GM23338 (cell line): Measurements from ENCODE around the gene TLE6. TPM values are rescaled to one million over a fixed set of nuclear protein-coding genes. Genes with fewer than 3 reads are reported as not detected.

Source experiments
- ATAC-seq: fragments of 200-7000 bp; cut with Tn5 transposase; 3 replicates; pipeline ENCODE4 v1.9.1; 2020
- DNase-seq: peaks from one replicate; pipeline ENCODE4 v3.0.0-alpha.2; 2015; ENCODE audit warnings: low spot score
- H2AFZ ChIP-seq: fragments of 200-600 bp; sonication (generic); 2 replicates; pipeline ENCODE4 v1.8.0; 2016; ENCODE audit warnings: antibody characterized with exemption, mild to moderate bottlenecking, moderate library complexity
- H3F3A ChIP-seq: fragments of 200-600 bp; sonication (generic); replicated peaks from 2 replicates; pipeline ENCODE4 v1.8.0; 2017; ENCODE audit warnings: antibody characterized with exemption, mixed run types, low read depth
- H3K27ac ChIP-seq: fragments of 200-600 bp; sonication (generic); 2 replicates; pipeline ENCODE4 v1.6.1; 2016; ENCODE audit warnings: low read depth
- H3K27me3 ChIP-seq: fragments of 200-600 bp; sonication (generic); 2 replicates; pipeline ENCODE4 v1.8.0; 2016; ENCODE audit warnings: mild to moderate bottlenecking, mixed run types, moderate library complexity; ENCODE audit not compliant: insufficient read depth
- H3K36me3 ChIP-seq: fragments of 200-600 bp; sonication (generic); 2 replicates; pipeline ENCODE4 v1.8.0; 2016; ENCODE audit warnings: mild to moderate bottlenecking; ENCODE audit not compliant: insufficient read depth
- H3K4me1 ChIP-seq: fragments of 200-600 bp; sonication (generic); 2 replicates; pipeline ENCODE4 v1.8.0; 2016; ENCODE audit warnings: mild to moderate bottlenecking, moderate library complexity; ENCODE audit not compliant: insufficient read depth
- H3K4me2 ChIP-seq: fragments of 200-600 bp; sonication (generic); 2 replicates; pipeline ENCODE4 v1.7.1; 2017; ENCODE audit warnings: mixed run types
- H3K4me3 ChIP-seq: fragments of 200-600 bp; sonication (generic); 2 replicates; pipeline ENCODE4 v1.6.1; 2016; ENCODE audit warnings: mixed run types
- H3K79me2 ChIP-seq: fragments of 200-600 bp; sonication (generic); replicated peaks from 2 replicates; pipeline ENCODE4 v1.8.0; 2017; ENCODE audit warnings: mild to moderate bottlenecking; ENCODE audit not compliant: insufficient read depth
- H3K9me2 ChIP-seq: fragments of 200-600 bp; sonication (generic); 2 replicates; pipeline ENCODE4 v1.8.0; 2017; ENCODE audit not compliant: insufficient read depth
- H4K20me1 ChIP-seq: fragments of 200-600 bp; sonication (generic); replicated peaks from 2 replicates; pipeline ENCODE4 v1.8.0; 2017; ENCODE audit warnings: mild to moderate bottlenecking; ENCODE audit not compliant: insufficient read depth
- H3K27ac Mint-ChIP-seq: 2 replicates; pipeline ENCODE4 v1.8.0; 2020; ENCODE audit warnings: inconsistent platforms, mild to moderate bottlenecking, moderate library complexity, mixed read lengths
- H3K27me3 Mint-ChIP-seq: 3 replicates; pipeline ENCODE4 v1.8.0; 2022; ENCODE audit warnings: low read depth, mild to moderate bottlenecking, moderate library complexity, mixed read lengths, inconsistent platforms; ENCODE audit not compliant: insufficient read depth, poor library complexity
- H3K36me3 Mint-ChIP-seq: 3 replicates; pipeline ENCODE4 v1.8.0; 2021; ENCODE audit warnings: low read depth, mild to moderate bottlenecking, inconsistent platforms, moderate library complexity, mixed read lengths
- H3K4me1 Mint-ChIP-seq: 3 replicates; pipeline ENCODE4 v1.8.0; 2020; ENCODE audit warnings: mild to moderate bottlenecking, inconsistent platforms, mixed read lengths
- H3K4me3 Mint-ChIP-seq: 3 replicates; pipeline ENCODE4 v1.8.0; 2021; ENCODE audit warnings: moderate library complexity, mild to moderate bottlenecking, inconsistent platforms, mixed read lengths
- H3K9me3 Mint-ChIP-seq: 3 replicates; pipeline ENCODE4 v1.8.0; 2020; ENCODE audit warnings: moderate library complexity, mild to moderate bottlenecking, inconsistent platforms, mixed read lengths
- EZH2 ChIP-seq: fragments of 200-600 bp; sonication (generic); IDR thresholded peaks from one replicate; pipeline ENCODE4 v1.8.0; 2017; ENCODE audit warnings: antibody characterized with exemption, mild to moderate bottlenecking, low read depth; ENCODE audit not compliant: unreplicated experiment
- EZH2phosphoT487 ChIP-seq: fragments of 200-600 bp; sonication (generic); IDR thresholded peaks from one replicate; pipeline ENCODE4 v1.8.1; 2018; ENCODE audit warnings: antibody characterized with exemption; ENCODE audit not compliant: unreplicated experiment
- NANOG ChIP-seq: IDR thresholded peaks from 2 replicates; pipeline ENCODE4 v1.6.1; 2016; ENCODE audit warnings: antibody characterized with exemption, borderline replicate concordance
- ZNF114 ChIP-seq: fragments of 250-450 bp; sonication (Bioruptor Pico); IDR thresholded peaks from 2 replicates; pipeline ENCODE4 v1.5.0; 2020; ENCODE audit warnings: mild to moderate bottlenecking, moderate library complexity
- ZNF462 ChIP-seq: fragments of 250-450 bp; sonication (Bioruptor Pico); IDR thresholded peaks from 2 replicates; pipeline ENCODE4 v1.5.0; 2020; ENCODE audit warnings: mild to moderate bottlenecking, moderate library complexity
- polyA plus RNA-seq: library from polyadenylated mRNA; unstranded; fragments of >200 nt; fragmentation: Nextera tagmentation; extraction: Ambion mirVana; gene quantifications from 2 replicates; pipeline ENCODE4 v1.2.1, GENCODE V29; 2016
- total RNA-seq: library from RNA; depleted of rRNA; stranded (reverse); fragments of >200 nt; shearing (Covaris generic); gene quantifications from 2 replicates; pipeline ENCODE4 v1.2.3, GENCODE V29; 2014
- TF ChIP-seq, protein P1 (sequence below): IDR thresholded peaks from one replicate; pipeline ENCODE4 v1.6.1; 2018; ENCODE audit warnings: antibody characterized with exemption; ENCODE audit not compliant: unreplicated experiment

Gene TLE6
- total and polyA plus RNA-seq, 2 experiments from 2014 or later = 2.4 TPM

DNA sequence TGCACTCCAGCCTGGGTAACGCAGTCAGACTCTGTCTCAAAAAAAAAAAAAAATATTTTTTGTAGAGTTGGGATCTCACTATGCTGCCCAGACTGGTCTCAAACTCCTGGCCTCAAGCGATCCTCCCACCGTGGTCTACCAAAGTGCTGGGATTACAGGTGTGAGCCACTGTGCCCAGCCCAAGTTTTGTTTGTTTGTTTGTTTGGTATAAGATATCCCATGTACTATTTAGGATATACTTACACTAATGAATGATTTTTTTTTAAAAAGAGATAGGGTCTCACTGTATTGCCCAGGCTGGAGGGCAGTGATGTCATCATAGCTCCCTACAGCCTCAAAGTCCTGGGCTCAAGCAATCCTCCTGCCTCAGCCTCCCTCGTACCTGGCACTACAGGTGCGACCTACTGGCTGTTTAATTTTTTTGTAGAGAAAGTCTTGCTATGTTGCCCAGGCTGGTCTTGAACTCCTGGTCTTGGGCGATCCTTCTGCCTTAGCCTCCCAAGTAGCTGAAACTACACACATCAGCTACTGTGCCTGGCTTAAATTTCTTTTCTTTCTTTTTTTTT, 24.0 kb downstream of the TLE6 start:
- Histone ChIP-seq H3K9me2 (no peaks in the 10 kb centered on the region), H3K79me2 (no peaks in the 10 kb centered on the region), H3K27me3 (no peaks in the 10 kb centered on the region), H2AFZ (no peak overlapping the region), H3K4me1 (no peaks in the 10 kb centered on the region; the same call in 1 of the 2 replicates), H3K36me3 (no peaks in the 10 kb centered on the region), H3F3A (no peaks in the 10 kb centered on the region), H3K4me2 (no peak overlapping the region), H3K27ac (no peak overlapping the region), H4K20me1 (no peaks in the 10 kb centered on the region; the same call in 1 of the 2 replicates), H3K4me3 (no peak overlapping the region)
- Mint-ChIP-seq H3K27ac (no peak overlapping the region), H3K27me3 (peaks cover 5% of the 10 kb centered on the region), H3K36me3 (peaks cover 7% of the 10 kb centered on the region; the same call in 2 of the 3 replicates), H3K4me3 (no peak overlapping the region), H3K9me3 (no peaks in the 10 kb centered on the region; the same call in 2 of the 3 replicates), H3K4me1 (0 out of 3 replicates have a peak, but pooled peaks cover 3% of the 10 kb centered on the region)
- TF ChIP-seq EZH2 = no peak
- TF ChIP-seq ZNF462 (CRISPR knock-in tag) = no peak
- TF ChIP-seq ZNF114 (CRISPR knock-in tag) = no peak
- TF ChIP-seq EZH2phosphoT487 = no peak
- TF ChIP-seq, protein P1, sequence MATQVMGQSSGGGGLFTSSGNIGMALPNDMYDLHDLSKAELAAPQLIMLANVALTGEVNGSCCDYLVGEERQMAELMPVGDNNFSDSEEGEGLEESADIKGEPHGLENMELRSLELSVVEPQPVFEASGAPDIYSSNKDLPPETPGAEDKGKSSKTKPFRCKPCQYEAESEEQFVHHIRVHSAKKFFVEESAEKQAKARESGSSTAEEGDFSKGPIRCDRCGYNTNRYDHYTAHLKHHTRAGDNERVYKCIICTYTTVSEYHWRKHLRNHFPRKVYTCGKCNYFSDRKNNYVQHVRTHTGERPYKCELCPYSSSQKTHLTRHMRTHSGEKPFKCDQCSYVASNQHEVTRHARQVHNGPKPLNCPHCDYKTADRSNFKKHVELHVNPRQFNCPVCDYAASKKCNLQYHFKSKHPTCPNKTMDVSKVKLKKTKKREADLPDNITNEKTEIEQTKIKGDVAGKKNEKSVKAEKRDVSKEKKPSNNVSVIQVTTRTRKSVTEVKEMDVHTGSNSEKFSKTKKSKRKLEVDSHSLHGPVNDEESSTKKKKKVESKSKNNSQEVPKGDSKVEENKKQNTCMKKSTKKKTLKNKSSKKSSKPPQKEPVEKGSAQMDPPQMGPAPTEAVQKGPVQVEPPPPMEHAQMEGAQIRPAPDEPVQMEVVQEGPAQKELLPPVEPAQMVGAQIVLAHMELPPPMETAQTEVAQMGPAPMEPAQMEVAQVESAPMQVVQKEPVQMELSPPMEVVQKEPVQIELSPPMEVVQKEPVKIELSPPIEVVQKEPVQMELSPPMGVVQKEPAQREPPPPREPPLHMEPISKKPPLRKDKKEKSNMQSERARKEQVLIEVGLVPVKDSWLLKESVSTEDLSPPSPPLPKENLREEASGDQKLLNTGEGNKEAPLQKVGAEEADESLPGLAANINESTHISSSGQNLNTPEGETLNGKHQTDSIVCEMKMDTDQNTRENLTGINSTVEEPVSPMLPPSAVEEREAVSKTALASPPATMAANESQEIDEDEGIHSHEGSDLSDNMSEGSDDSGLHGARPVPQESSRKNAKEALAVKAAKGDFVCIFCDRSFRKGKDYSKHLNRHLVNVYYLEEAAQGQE = no peak
- TF ChIP-seq NANOG = no peak
- DNase-seq = no peak
- ATAC-seq = no peak
